Ovary (tissue), 9 donors: Measurements from ENCODE around the gene SYN1. TPM values are rescaled to one million over a fixed set of nuclear protein-coding genes. Genes with fewer than 3 reads are reported as not detected.
A peak's percentile ranks its signal among the peaks of the same experiment; 100 is the strongest.

Experiments
- DNase-seq, 5 donors: peaks; one replicate each; pipeline ENCODE4 v3.0.0-alpha.2; 2019 to 2020
- H3K27ac ChIP-seq, 2 donors: fragments of 200-600 bp; one replicate each; pipeline versions ENCODE4 v1.5.1 to v1.8.0; 2019 to 2022
- H3K27me3 ChIP-seq: fragments of 200-600 bp; one replicate; pipeline ENCODE4 v1.8.0; 2022
- H3K36me3 ChIP-seq: fragments of 200-600 bp; sonication (generic); one replicate; pipeline ENCODE4 v1.5.1; 2019
- H3K4me1 ChIP-seq: one replicate; pipeline ENCODE4 v1.8.1; 2013; ENCODE audit warnings: mild to moderate bottlenecking, moderate library complexity; ENCODE audit not compliant: insufficient read depth
- H3K4me3 ChIP-seq: fragments of 200-600 bp; sonication (generic); one replicate; pipeline ENCODE4 v1.5.1; 2017
- H3K9me3 ChIP-seq, 2 donors: fragments of 200-600 bp in 1 of 2; sonication (generic) in 1 of 2; one replicate each; pipeline versions ENCODE4 v1.5.1 to v1.8.1; 2013 to 2019; ENCODE audit warnings: mild to moderate bottlenecking in 1 of 2, moderate library complexity in 1 of 2
- CTCF ChIP-seq, 3 donors: fragments of 450-650 bp in 2 of 3; fragments of 200-600 bp in 1 of 3; IDR thresholded peaks; one replicate each; pipeline versions ENCODE4 v1.5.1 to v1.8.0; 2016 to 2022; ENCODE audit warnings: antibody characterized with exemption in 3 of 3, mild to moderate bottlenecking in 1 of 3
- EP300 ChIP-seq: sonication (generic); formaldehyde crosslinking; IDR thresholded peaks from one replicate; pipeline ENCODE4 v1.6.1; 2017; ENCODE audit warnings: antibody characterized with exemption
- POLR2A ChIP-seq: fragments of 450-650 bp; IDR thresholded peaks from one replicate; pipeline ENCODE4 v1.6.1; 2017; ENCODE audit warnings: antibody characterized with exemption, mild to moderate bottlenecking, moderate library complexity
- WGBS, 3 donors: extraction: QIAGEN DNeasy Blood & Tissue Kit in 1 of 3; methylation state at CpG; one replicate each; pipeline versions ENCODE4 v1.1.5 to v1.1.7; 2013 to 2017; 5-methylcytosine and 5-hydroxymethylcytosine counted together
- intact Hi-C, 4 donors: fragments of 100-400 bp; cut with DNase I; formaldehyde crosslinking; loops; one replicate each; pipeline versions ENCODE4 v1.11.0 to v1.15.1; 2022 to 2023
- polyA plus RNA-seq, 2 donors: library from polyadenylated mRNA; stranded (reverse); fragments of 200-250 nt in 1 of 2; fragments of 350-450 nt in 1 of 2; fragmentation: Illumina TruSeq in 1 of 2; extraction: RNeasy Lipid Tissue Mini Kit (QIAGEN cat#74804) in 1 of 2; gene quantifications; one replicate each; pipeline ENCODE4 v1.2.3, GENCODE V29; 2013 to 2014
- total RNA-seq, 7 donors: library from RNA; depleted of rRNA in 2 of 7; stranded (reverse); fragments of >200 nt in 2 of 7; fragmentation: NEBNext Ultra II Directional in 3 of 7; extraction: Animal tissue kit (Norgen Biotek cat#: 25700) in 3 of 7; gene quantifications; one replicate each; pipeline versions ENCODE4 v1.1.0 to v1.2.4, GENCODE V29; 2016 to 2023
- donor health status: DM: no; HTN: no; CAD: no; lungs with moderate emphysema.
- donor health status: DM: no; HTN: no; CAD: no.
- donor health status: Bipolar disorder and iron deficiency.
- donor health status: DM: yes; HTN: yes; CAD: no.
- donor health status: DM: no; HTN: no; CAD: no.
- donor health status: DM: yes; HTN: yes; CAD: no.

Gene SYN1
- total and polyA plus RNA-seq, 9 donors, result 0.69 to 12.6 (median 2.4) TPM

- no peak for TF ChIP-seq CTCF (IDR thresholded peaks at IDR 0.05)
- TF ChIP-seq EP300, result no peak
- no peak overlapping the region for H3K27ac ChIP-seq
- H3K9me3 ChIP-seq, result no peaks in the 10 kb centered on the region
- no peaks in the 10 kb centered on the region for H3K4me1 ChIP-seq
- 69 to 70% (median 69%) methylated on average over 12 of the region's 12 CpGs for WGBS, 3 donors
- no peak overlapping the region for H3K4me3 ChIP-seq
- H3K36me3 ChIP-seq, result no peaks in the 10 kb centered on the region
- no peak for DNase-seq
- intact Hi-C loops, result no loop called here
- H3K27me3 ChIP-seq, result no peaks in the 10 kb centered on the region
Measured at GRCh38 chrX:47564438-47565085, 55.1 kb downstream of the SYN1 start.

- no peak overlapping the region for H3K27ac ChIP-seq
- no peaks in the 10 kb centered on the region for H3K9me3 ChIP-seq
- WGBS, 3 donors, result 73 to 78% (median 74%) methylated on average over 8 of the region's 8 CpGs
- DNase-seq, result no peak
- H3K4me1 ChIP-seq, result no peaks in the 10 kb centered on the region
- H3K4me3 ChIP-seq, result no peak overlapping the region
- intact Hi-C loops, result no loop called here
- TF ChIP-seq POLR2A (no peak), CTCF (IDR thresholded peaks at IDR 0.05) (no peak), EP300 (no peak)
- H3K36me3 ChIP-seq, result no peaks in the 10 kb centered on the region
- no peaks in the 10 kb centered on the region for H3K27me3 ChIP-seq
Measured at GRCh38 chrX:47563801-47564315, 55.8 kb downstream of the SYN1 start.

GRCh38 chrX:47562615-47563243 is 56.9 kb downstream of the SYN1 start:
- Histone ChIP-seq H3K4me3 (no peak overlapping the region), H3K27ac (no peak overlapping the region), H3K4me1 (no peaks in the 10 kb centered on the region), H3K36me3 (no peaks in the 10 kb centered on the region), H3K27me3 (no peaks in the 10 kb centered on the region), H3K9me3 (no peaks in the 10 kb centered on the region)
- 67 to 76% (median 74%) methylated on average over 13 of the region's 13 CpGs for WGBS, 3 donors
- intact Hi-C loops, result no loop called here
- DNase-seq, result no peak
- no peak for TF ChIP-seq CTCF (IDR thresholded peaks at IDR 0.05)
- no peak for TF ChIP-seq POLR2A
- TF ChIP-seq EP300, result no peak

GRCh38 chrX:47561659-47562151 is 58.0 kb downstream of the SYN1 start:
- DNase-seq, result no peak
- peak overlapping the region; percentile 58 for H3K4me3 ChIP-seq
- WGBS, 3 donors, result 34 to 51% (median 42%) methylated on average over 9 of the region's 9 CpGs
- no peaks in the 10 kb centered on the region for H3K9me3 ChIP-seq
- H3K4me1 ChIP-seq, result peaks cover 2% of the 10 kb centered on the region
- H3K27me3 ChIP-seq, result no peaks in the 10 kb centered on the region
- intact Hi-C loops, result no loop called here
- peak overlapping the region; percentile 82 to 94 for H3K27ac ChIP-seq
- TF ChIP-seq CTCF (IDR thresholded peaks at IDR 0.05), result no peak
- TF ChIP-seq POLR2A, result no peak
- TF ChIP-seq EP300, result no peak
- H3K36me3 ChIP-seq, result no peaks in the 10 kb centered on the region
